GM12878 (cell line): Measurements from ENCODE around the gene CCDC34. TPM values are rescaled to one million over a fixed set of nuclear protein-coding genes. Genes with fewer than 3 reads are reported as not detected.

Source experiments
- ATAC-seq: fragments of 200-7000 bp; cut with Tn5 transposase; 3 replicates; pipeline ENCODE4 v1.9.1; 2020; ENCODE audit warnings: mild to moderate bottlenecking, moderate library complexity
- BruUV-seq: library from RNA; stranded (reverse); fragments of 400-500 nt; replicated peaks from 2 replicates; lab custom pipeline; 2021; lab: Mats Ljungman, UMichigan
- CTCF ChIA-PET: fragments of 300-600 bp; sonication (Branson Sonifier 250); formaldehyde crosslinking; extraction: SDS; loops from one replicate; lab custom pipeline; 2021; ENCODE audit warnings: inconsistent platforms; lab: Yijun Ruan, JAX
- POLR2A ChIA-PET: fragments of 350-600 bp; formaldehyde crosslinking; extraction: SDS; loops from one replicate; lab custom pipeline; 2021; ENCODE audit warnings: inconsistent platforms; lab: Charles Lee
- RAD21 ChIA-PET: fragments of 300-600 bp; sonication (Branson Sonifier 250); formaldehyde crosslinking; loops from one replicate; lab custom pipeline; 2023; ENCODE audit warnings: antibody characterized with exemption; ENCODE audit not compliant: unreplicated experiment; lab: Charles Lee
- SMC1A ChIA-PET: fragments of 300-600 bp; sonication (Branson Sonifier 250); formaldehyde crosslinking; loops from one replicate; lab custom pipeline; 2023; ENCODE audit not compliant: unreplicated experiment, uncharacterized antibody; lab: Charles Lee
- DNase-seq: peaks from one replicate; pipeline ENCODE4 v3.0.0-alpha.2; 2011; ENCODE audit warnings: low read depth, low spot score
- FAIRE-seq: peaks from 3 replicates; lab custom pipeline; 2011; peaks lifted over from hg19 to GRCh38; lab: Jason Lieb, UNC
- H2AFZ ChIP-seq: 2 replicates; pipeline ENCODE4 v1.6.0; 2011; ENCODE audit warnings: low read depth, low read length, control low read depth; ENCODE audit not compliant: control insufficient read depth
- H3K27ac ChIP-seq: 2 replicates; pipeline ENCODE4 v1.5.1; 2011; ENCODE audit warnings: control low read depth; ENCODE audit not compliant: control insufficient read depth, insufficient read depth
- H3K27me3 ChIP-seq, 2 experiments: replicated peaks in 1 of 2; 2 replicates each; pipeline versions ENCODE4 v1.6.0 to v1.6.1; 2011; ENCODE audit warnings: low read length in 1 of 2; ENCODE audit not compliant: control insufficient read depth in 2 of 2, insufficient read depth in 2 of 2
- H3K36me3 ChIP-seq, 2 experiments: 2 replicates each; pipeline ENCODE4 v1.5.1; 2011; ENCODE audit warnings: low read length in 1 of 2; ENCODE audit not compliant: control insufficient read depth in 2 of 2, insufficient read depth in 2 of 2
- H3K4me1 ChIP-seq: 2 replicates; pipeline ENCODE4 v1.6.1; 2011; ENCODE audit warnings: mild to moderate bottlenecking, low read length, moderate library complexity, mixed read lengths; ENCODE audit not compliant: control insufficient read depth, insufficient read depth
- H3K4me2 ChIP-seq: 2 replicates; pipeline ENCODE4 v1.6.0; 2011; ENCODE audit warnings: control low read depth; ENCODE audit not compliant: control insufficient read depth, insufficient read depth
- H3K4me3 ChIP-seq: fragments of 200-600 bp; sonication (generic); 2 replicates; pipeline ENCODE4 v1.5.1; 2016
- H3K79me2 ChIP-seq: 2 replicates; pipeline ENCODE4 v1.6.0; 2011; ENCODE audit warnings: low read length; ENCODE audit not compliant: control insufficient read depth, insufficient read depth
- H3K9ac ChIP-seq: 2 replicates; pipeline ENCODE4 v1.8.0; 2011; ENCODE audit warnings: low read length, control low read depth, mixed read lengths; ENCODE audit not compliant: control insufficient read depth, insufficient read depth
- H3K9me3 ChIP-seq: replicated peaks from 3 replicates; pipeline ENCODE4 v1.5.1; 2011; ENCODE audit warnings: mild to moderate bottlenecking, low read length; ENCODE audit not compliant: control insufficient read depth, insufficient read depth
- H4K20me1 ChIP-seq: 2 replicates; pipeline ENCODE4 v1.6.0; 2011; ENCODE audit not compliant: control insufficient read depth, insufficient read depth
- BMI1 ChIP-seq: fragments of 450-650 bp; IDR thresholded peaks from 2 replicates; pipeline ENCODE4 v1.6.1; 2016; ENCODE audit warnings: mild to moderate bottlenecking, moderate library complexity, borderline replicate concordance
- CTCF ChIP-seq, 3 experiments: IDR thresholded peaks in 2 of 3; conservative IDR thresholded peaks in 1 of 3; 2 replicates each; pipeline ENCODE4 v1.5.1; 2011; ENCODE audit warnings: low read depth in 3 of 3, low read length in 3 of 3, mild to moderate bottlenecking in 3 of 3, control low read depth in 2 of 3, moderate library complexity in 2 of 3, inconsistent platforms in 1 of 3, mixed read lengths in 1 of 3; ENCODE audit not compliant: control insufficient read depth in 2 of 3, insufficient read depth in 1 of 3; ENCODE audit errors: extremely low read depth in 1 of 3
- EED ChIP-seq: sonication (generic); IDR thresholded peaks from 2 replicates; pipeline ENCODE4 v1.6.1; 2016; ENCODE audit warnings: antibody characterized with exemption, low read depth
- EZH2 ChIP-seq: IDR thresholded peaks from 2 replicates; pipeline ENCODE4 v1.6.1; 2012; ENCODE audit warnings: low read depth, mild to moderate bottlenecking, control low read depth, inconsistent platforms, low read length, borderline replicate concordance; ENCODE audit not compliant: control insufficient read depth
- IKZF1 ChIP-seq: fragments of 450-650 bp; conservative IDR thresholded peaks from 2 replicates; pipeline ENCODE4 v1.6.1; 2017; ENCODE audit warnings: antibody characterized with exemption, mild to moderate bottlenecking
- JUND ChIP-seq: IDR thresholded peaks from 2 replicates; pipeline ENCODE4 v1.6.1; 2012; ENCODE audit warnings: low read depth, mild to moderate bottlenecking, low read length, improper control_type of control experiment, moderate library complexity
- NBN ChIP-seq: fragments of 450-650 bp; IDR thresholded peaks from 2 replicates; pipeline ENCODE4 v1.6.1; 2016
- NFIC ChIP-seq: IDR thresholded peaks from 2 replicates; pipeline ENCODE4 v1.6.1; 2012; ENCODE audit warnings: low read depth, mild to moderate bottlenecking, inconsistent platforms, low read length, moderate library complexity
- RFX5 ChIP-seq: IDR thresholded peaks from 2 replicates; pipeline ENCODE4 v1.6.1; 2011; ENCODE audit warnings: low read depth, low read length, improper control_type of control experiment
- SMAD1 ChIP-seq: fragments of 450-650 bp; IDR thresholded peaks from 2 replicates; pipeline ENCODE4 v1.6.1; 2018; ENCODE audit warnings: mild to moderate bottlenecking, low read depth; ENCODE audit not compliant: partially characterized antibody
- SMAD5 ChIP-seq: IDR thresholded peaks from 2 replicates; pipeline ENCODE4 v1.6.1; 2016; ENCODE audit warnings: antibody characterized with exemption, low read depth
- TCF3 ChIP-seq: IDR thresholded peaks from 2 replicates; pipeline ENCODE4 v1.6.1; 2012; ENCODE audit warnings: low read depth, mild to moderate bottlenecking, low read length, borderline replicate concordance; ENCODE audit not compliant: insufficient read depth
- ZNF687 ChIP-seq: fragments of 450-650 bp; IDR thresholded peaks from 2 replicates; pipeline ENCODE4 v1.6.1; 2017; ENCODE audit warnings: mild to moderate bottlenecking, moderate library complexity
- WGBS: methylation state at CpG from one replicate; pipeline ENCODE4 v1.1.6; 2016; ENCODE audit warnings: low lambda C conversion rate; ENCODE audit not compliant: insufficient replicate concordance, insufficient coverage; ENCODE audit errors: missing lambda C conversion rate; 5-methylcytosine and 5-hydroxymethylcytosine counted together
- in situ Hi-C: fragments of 300-500 bp; cut with MboI; formaldehyde crosslinking; loops from 9 replicates; pipeline ENCODE4 v1.14.3; 2018; ENCODE audit warnings: mixed read lengths
- intact Hi-C: fragments of 100-400 bp; cut with micrococcal nuclease; formaldehyde crosslinking; loops from one replicate; pipeline ENCODE4 v1.14.2; 2022; ENCODE audit not compliant: unreplicated experiment
- polyA plus RNA-seq, 11 experiments: library from polyadenylated mRNA; depleted of rRNA in 4 of 11; unstranded in 6 of 11; stranded (reverse) in 5 of 11; fragments of >200 nt; fragmentation: Nextera tagmentation in 4 of 11; fragmentation: Illumina TruSeq in 1 of 11; extraction: Ambion mirVana in 4 of 11; extraction: Trizol in 1 of 11; gene quantifications; 1 replicate in 1 of 11; 2 replicates in 10 of 11; pipeline versions ENCODE4 v1.2.1 to v1.2.3, GENCODE V29; 2011 to 2016; ENCODE audit warnings: inconsistent platforms in 2 of 11, missing spikeins in 2 of 11, low read depth in 1 of 11
- total RNA-seq, 4 experiments: library from RNA; depleted of rRNA in 3 of 4; stranded (reverse); fragments of >200 nt in 3 of 4; fragmentation: Illumina TruSeq in 1 of 4; extraction: Trizol in 1 of 4; gene quantifications; 2 replicates each; pipeline versions ENCODE4 v1.2.1 to v1.2.3, GENCODE V29; 2013 to 2021
- TF ChIP-seq, protein P1 (sequence below): IDR thresholded peaks from 2 replicates; pipeline ENCODE4 v1.6.1; 2012; ENCODE audit warnings: low read length, inconsistent platforms

Gene CCDC34
- total and polyA plus RNA-seq, 10 of the 15 experiments (the other 5 are each of a cell fraction or from before 2014, with no cell fraction given): 6.2 to 39.1 (median 14.6) TPM

DNA sequence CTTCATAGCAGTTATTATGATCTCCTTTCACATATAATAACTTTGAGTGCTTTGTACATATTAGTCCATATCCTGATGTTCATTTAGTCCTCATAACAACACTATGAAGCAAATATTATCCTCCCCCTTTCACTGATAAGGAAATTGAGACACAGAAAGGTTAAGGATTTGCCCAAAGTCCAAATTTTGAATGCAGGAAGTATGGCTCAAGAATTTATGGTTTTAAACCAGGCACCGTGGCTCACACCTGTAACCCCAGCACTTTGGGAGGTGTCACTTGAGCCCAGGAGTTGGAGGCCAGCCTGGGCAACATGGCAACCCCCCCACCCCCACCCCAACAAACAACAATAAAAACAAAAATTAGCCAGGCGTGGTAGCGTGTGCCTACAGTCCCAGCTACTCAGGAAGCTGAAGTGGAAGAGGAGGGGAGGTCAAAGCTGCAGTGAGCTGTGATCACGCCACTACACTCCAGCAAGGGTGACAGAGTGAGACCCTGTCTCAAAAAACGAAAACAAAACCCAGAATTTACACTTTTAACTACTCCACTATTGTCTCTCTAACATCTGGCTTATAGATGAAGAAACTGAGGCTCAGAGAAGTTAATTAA lies 8.6 kb downstream of the CCDC34 start (continued):
- TF ChIP-seq CTCF (IDR thresholded peaks at IDR 0.05 in 2 of 3, conservative IDR thresholded peaks at IDR 0.05 in 1 of 3; ENCODE audit: control insufficient read depth in 2 of 3, extremely low read depth in 1 of 3, insufficient read depth in 1 of 3, low read depth in 3 of 3, low read length in 3 of 3) (no peak), NBN (no peak), BMI1 (no peak)
- TF ChIP-seq, all 136 proteins: peak for 0

DNA sequence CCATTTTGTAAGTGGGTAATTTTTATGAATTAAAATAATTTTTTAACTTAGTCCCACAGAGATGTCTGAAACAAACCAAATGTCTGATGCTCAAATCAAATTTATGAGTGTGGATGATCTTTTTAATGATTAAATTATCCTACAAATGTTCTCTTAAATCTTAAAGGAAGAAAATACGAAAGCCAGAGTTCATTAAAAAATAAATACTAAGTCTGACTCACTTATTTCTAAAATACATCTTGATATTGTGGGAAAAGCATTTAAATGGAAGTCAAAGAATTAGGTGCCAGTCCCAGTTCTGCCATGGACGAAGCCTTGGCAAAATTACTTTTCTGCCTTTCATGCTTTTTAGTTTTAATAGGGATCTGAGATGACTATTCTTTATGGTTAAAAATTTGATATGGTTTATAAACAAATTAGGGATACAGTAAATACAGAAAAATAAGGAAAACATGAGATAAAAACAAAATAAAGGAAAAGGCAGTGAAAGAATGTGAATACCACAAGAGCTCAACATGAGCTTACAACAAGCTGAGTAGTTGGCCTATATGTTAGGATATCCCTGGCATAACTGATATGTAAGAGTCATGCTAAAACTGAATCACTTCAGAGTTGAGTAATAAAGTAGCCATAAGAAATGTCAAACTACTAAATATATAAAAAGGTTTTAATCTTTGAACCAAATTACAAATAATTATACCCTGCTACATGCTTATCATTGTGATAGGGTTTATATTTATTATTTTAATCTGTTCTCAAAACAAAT lies 9.2 kb downstream of the CCDC34 start:
- CTCF ChIA-PET: no interaction called here
- no peak for TF ChIP-seq RFX5
- no peak for TF ChIP-seq EED
- no peak for TF ChIP-seq JUND
- no peak for TF ChIP-seq EZH2
- TF ChIP-seq ZNF687: no peak
- no peak for TF ChIP-seq TCF3
- no peak for TF ChIP-seq NFIC
- TF ChIP-seq, protein P1, sequence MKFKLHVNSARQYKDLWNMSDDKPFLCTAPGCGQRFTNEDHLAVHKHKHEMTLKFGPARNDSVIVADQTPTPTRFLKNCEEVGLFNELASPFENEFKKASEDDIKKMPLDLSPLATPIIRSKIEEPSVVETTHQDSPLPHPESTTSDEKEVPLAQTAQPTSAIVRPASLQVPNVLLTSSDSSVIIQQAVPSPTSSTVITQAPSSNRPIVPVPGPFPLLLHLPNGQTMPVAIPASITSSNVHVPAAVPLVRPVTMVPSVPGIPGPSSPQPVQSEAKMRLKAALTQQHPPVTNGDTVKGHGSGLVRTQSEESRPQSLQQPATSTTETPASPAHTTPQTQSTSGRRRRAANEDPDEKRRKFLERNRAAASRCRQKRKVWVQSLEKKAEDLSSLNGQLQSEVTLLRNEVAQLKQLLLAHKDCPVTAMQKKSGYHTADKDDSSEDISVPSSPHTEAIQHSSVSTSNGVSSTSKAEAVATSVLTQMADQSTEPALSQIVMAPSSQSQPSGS: no peak
- no peak for TF ChIP-seq SMAD1
- no peak for TF ChIP-seq SMAD5
- TF ChIP-seq IKZF1: no peak

More for the DNA sequence above, 9.2 kb downstream of the CCDC34 start:
- DNase-seq (no peak), FAIRE-seq (no peak), ATAC-seq (peak; percentile 51)
- Histone ChIP-seq H3K36me3 (no peaks in the 10 kb centered on the region; a peak in 1 of 4 replicates), H3K9me3 (no peaks in the 10 kb centered on the region), H3K4me1 (no peaks in the 10 kb centered on the region), H2AFZ (no peak overlapping the region), H3K9ac (no peak overlapping the region), H3K4me3 (no peak overlapping the region), H3K4me2 (no peak overlapping the region), H4K20me1 (no peaks in the 10 kb centered on the region), H3K27ac (no peak overlapping the region), H3K79me2 (no peaks in the 10 kb centered on the region), H3K27me3 (no peaks in the 10 kb centered on the region)
- RAD21 ChIA-PET: no interaction called here
- SMC1A ChIA-PET: interaction anchor here (1.4 kb wide), 1 partner anchor 170 kb away, joined by 3 read pairs; no protein-coding TSS in a partner anchor
- POLR2A ChIA-PET: no interaction called here
- intact Hi-C loops (no loop called here), in situ Hi-C loops (no loop called here)
- 97% methylated on average over 2 of the region's 2 CpGs for WGBS
- BruUV-seq: no TSS peak
